Left lung (tissue), 10 donors: ENCODE measurements around the gene MACROD2. TPM values are rescaled to one million over a fixed set of nuclear protein-coding genes. Genes with fewer than 3 reads are reported as not detected.

Source experiments
- ATAC-seq: fragments of 200-7000 bp; cut with Tn5 transposase; one replicate; pipeline ENCODE4 v1.9.1; 2020; ENCODE audit warnings: moderate library complexity
- DNase-seq, 4 donors: peaks; one replicate each; pipeline ENCODE4 v3.0.0-alpha.2; 2013 to 2020
- H3K27ac ChIP-seq, 2 donors: fragments of 200-600 bp; sonication (generic) in 1 of 2; one replicate each; pipeline versions ENCODE4 v1.5.0 to v1.8.0; 2020 to 2021
- H3K27me3 ChIP-seq, 2 donors: fragments of 200-600 bp; sonication (generic) in 1 of 2; one replicate each; pipeline versions ENCODE4 v1.5.0 to v1.8.0; 2020 to 2021
- H3K36me3 ChIP-seq, 2 donors: fragments of 200-600 bp; sonication (generic) in 1 of 2; one replicate each; pipeline versions ENCODE4 v1.5.0 to v1.8.0; 2020 to 2021
- H3K4me1 ChIP-seq, 2 donors: fragments of 200-600 bp; one replicate each; pipeline ENCODE4 v1.8.0; 2021
- H3K4me3 ChIP-seq, 2 donors: fragments of 200-600 bp; sonication (generic) in 1 of 2; one replicate each; pipeline versions ENCODE4 v1.5.0 to v1.8.0; 2020 to 2021; ENCODE audit warnings: mild to moderate bottlenecking in 1 of 2
- H3K9me3 ChIP-seq, 2 donors: fragments of 200-600 bp; sonication (generic) in 1 of 2; one replicate each; pipeline versions ENCODE4 v1.5.0 to v1.8.0; 2020 to 2021
- intact Hi-C, 2 donors: fragments of 100-400 bp; cut with DNase I; formaldehyde crosslinking; loops; one replicate each; pipeline versions ENCODE4 v1.11.2 to v1.14.2; 2022
- polyA plus RNA-seq, 6 donors: library from polyadenylated mRNA; unstranded; fragments of 120-200 nt; gene quantifications; one replicate each; pipeline ENCODE4 v1.2.1, GENCODE V29; 2013; ENCODE audit not compliant: insufficient read length in 6 of 6
- total RNA-seq, 2 donors: library from RNA; stranded (reverse); fragmentation: NEBNext Ultra II Directional; extraction: Animal tissue kit (Norgen Biotek cat#: 25700); gene quantifications; one replicate each; pipeline ENCODE4 v1.2.1, GENCODE V29; 2021
- TF ChIP-seq, protein P1 (sequence below), 2 donors: fragments of 200-600 bp; sonication (generic) in 1 of 2; IDR thresholded peaks; one replicate each; pipeline versions ENCODE4 v1.5.0 to v1.8.0; 2021; ENCODE audit warnings: antibody characterized with exemption in 2 of 2
- donor health status: DM: no; HTN: yes; CAD: no.
- donor health status: DM: no; HTN: no; CAD: no.

Gene MACROD2
- total and polyA plus RNA-seq, 8 donors = 6.1 to 23.6 (median 8.9) TPM

DNA sequence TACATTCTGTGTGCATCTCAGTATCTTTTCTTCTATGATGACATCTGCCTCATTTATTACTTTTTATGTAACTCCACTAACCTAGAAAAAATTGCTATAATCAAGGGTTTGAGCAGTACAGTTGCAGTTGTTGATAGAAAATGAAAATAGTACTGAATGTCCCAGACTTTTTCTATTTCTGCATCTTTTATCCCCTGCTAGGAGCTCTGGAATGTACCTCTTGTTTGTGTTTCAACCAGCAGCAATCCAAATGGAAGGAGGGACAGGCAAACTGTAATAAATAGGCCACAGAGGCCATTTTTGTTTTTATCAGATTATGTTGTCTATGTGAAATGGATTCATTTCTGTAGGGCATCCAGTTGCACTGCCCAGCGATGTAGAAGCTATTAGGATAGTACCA, 2041.0 kb downstream of the MACROD2 start:
- DNase-seq (no peak), ATAC-seq (no peak)
- Histone ChIP-seq H3K36me3 (no peaks in the 10 kb centered on the region), H3K4me3 (no peak overlapping the region), H3K27me3 (no peaks in the 10 kb centered on the region), H3K27ac (no peak overlapping the region), H3K9me3 (no peaks in the 10 kb centered on the region), H3K4me1 (no peaks in the 10 kb centered on the region)
- TF ChIP-seq, protein P1, sequence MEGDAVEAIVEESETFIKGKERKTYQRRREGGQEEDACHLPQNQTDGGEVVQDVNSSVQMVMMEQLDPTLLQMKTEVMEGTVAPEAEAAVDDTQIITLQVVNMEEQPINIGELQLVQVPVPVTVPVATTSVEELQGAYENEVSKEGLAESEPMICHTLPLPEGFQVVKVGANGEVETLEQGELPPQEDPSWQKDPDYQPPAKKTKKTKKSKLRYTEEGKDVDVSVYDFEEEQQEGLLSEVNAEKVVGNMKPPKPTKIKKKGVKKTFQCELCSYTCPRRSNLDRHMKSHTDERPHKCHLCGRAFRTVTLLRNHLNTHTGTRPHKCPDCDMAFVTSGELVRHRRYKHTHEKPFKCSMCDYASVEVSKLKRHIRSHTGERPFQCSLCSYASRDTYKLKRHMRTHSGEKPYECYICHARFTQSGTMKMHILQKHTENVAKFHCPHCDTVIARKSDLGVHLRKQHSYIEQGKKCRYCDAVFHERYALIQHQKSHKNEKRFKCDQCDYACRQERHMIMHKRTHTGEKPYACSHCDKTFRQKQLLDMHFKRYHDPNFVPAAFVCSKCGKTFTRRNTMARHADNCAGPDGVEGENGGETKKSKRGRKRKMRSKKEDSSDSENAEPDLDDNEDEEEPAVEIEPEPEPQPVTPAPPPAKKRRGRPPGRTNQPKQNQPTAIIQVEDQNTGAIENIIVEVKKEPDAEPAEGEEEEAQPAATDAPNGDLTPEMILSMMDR (IDR thresholded peaks at IDR 0.05) = no peak
- intact Hi-C loops = no loop called here

DNA sequence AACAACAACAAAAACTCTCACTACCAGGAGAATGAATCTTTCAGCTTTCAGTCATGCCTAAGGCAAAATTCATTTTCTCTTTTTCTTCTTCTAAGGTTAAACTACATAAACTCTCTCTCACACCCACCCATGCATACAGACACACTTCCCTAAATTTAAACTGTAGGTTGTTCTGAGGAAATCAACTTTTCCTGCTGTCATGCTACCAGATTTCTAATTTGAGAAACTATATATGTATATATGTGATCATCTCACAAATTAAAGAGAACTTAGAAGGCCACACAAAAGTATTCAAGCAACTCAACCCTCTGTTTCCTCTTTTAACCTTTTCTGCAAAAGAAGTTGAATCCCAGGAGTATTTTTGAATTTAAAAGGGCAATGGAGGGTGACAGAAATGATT, 2045.4 kb downstream of the MACROD2 start:
- Histone ChIP-seq H3K4me3 (no peak overlapping the region), H3K27ac (no peak overlapping the region), H3K36me3 (no peaks in the 10 kb centered on the region), H3K9me3 (no peaks in the 10 kb centered on the region), H3K4me1 (no peaks in the 10 kb centered on the region), H3K27me3 (no peaks in the 10 kb centered on the region)
- TF ChIP-seq, protein P1 (IDR thresholded peaks at IDR 0.05) = no peak
- no peak for ATAC-seq
- intact Hi-C loops = no loop called here
- DNase-seq = no peak

DNA sequence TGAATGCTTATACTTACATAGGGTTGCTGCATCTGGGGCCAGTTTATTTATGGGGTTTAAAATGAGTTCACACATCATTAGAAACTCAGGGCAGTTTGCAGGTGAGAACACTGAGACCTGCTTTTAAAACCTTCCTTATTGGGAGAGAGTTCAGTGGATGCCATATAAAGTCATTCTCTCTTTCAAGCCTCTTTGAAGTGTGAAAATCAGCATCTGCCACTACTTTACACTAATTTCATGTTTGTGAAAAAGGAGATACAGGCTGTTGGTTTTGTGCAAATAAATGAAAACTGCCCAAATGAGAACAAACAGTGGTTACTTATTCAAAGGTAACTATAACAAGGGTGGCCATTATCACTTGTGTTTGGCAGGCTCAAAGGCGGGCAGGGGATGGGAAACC, 2047.4 kb downstream of the MACROD2 start:
- H3K4me3 ChIP-seq = no peak overlapping the region
- H3K4me1 ChIP-seq = no peaks in the 10 kb centered on the region
- H3K27ac ChIP-seq = no peak overlapping the region
- ATAC-seq = no peak
- no peak for DNase-seq
- TF ChIP-seq, protein P1 (IDR thresholded peaks at IDR 0.05) = no peak
- H3K36me3 ChIP-seq = no peaks in the 10 kb centered on the region
- intact Hi-C loops = no loop called here
- H3K9me3 ChIP-seq = no peaks in the 10 kb centered on the region
- H3K27me3 ChIP-seq = no peaks in the 10 kb centered on the region

DNA sequence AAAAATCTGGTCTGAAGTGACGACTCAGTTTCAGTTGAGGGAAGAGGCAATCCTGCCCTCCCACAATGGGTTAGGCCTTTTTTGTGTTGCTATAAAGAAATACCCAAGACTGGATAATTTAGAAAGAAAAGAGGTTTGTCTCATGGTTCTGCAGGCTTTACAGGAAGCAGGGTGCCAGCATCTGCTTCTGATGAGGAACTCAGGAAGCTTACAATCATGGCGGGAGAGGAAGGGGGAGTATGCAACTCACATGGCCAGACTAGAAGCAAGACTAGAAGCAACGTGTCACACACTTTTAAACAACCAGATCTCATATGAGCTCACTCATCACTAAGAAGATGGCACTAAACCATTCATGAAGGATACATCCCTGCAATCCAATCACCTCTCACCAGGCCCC, 2048.6 kb downstream of the MACROD2 start:
- no peaks in the 10 kb centered on the region for H3K36me3 ChIP-seq
- no peaks in the 10 kb centered on the region for H3K9me3 ChIP-seq
- DNase-seq (no peak), ATAC-seq (no peak)
- intact Hi-C loops = no loop called here
- no peaks in the 10 kb centered on the region for H3K27me3 ChIP-seq
- no peak overlapping the region for H3K4me3 ChIP-seq
- no peak overlapping the region for H3K27ac ChIP-seq
- TF ChIP-seq, protein P1 (IDR thresholded peaks at IDR 0.05) = no peak
- H3K4me1 ChIP-seq = no peaks in the 10 kb centered on the region

DNA sequence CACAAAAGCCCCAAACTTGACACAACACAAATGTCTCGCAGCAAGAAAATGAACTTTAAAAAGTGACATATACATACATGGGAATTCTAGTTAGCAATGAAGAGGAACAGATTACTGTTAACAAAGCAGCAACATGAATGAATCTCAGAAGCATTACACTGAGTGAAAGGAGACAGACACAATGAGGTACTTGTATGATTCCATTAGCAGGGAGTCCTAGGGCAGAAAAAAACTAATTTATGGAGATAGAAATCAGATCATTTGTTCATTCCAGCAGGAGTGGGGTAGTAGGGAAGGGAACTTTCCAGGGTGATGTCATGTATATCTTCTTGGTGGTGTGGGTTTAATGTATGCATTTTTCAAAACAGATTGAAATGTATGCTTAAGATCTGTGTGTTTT, 2053.6 kb downstream of the MACROD2 start:
- H3K27me3 ChIP-seq = no peaks in the 10 kb centered on the region
- H3K9me3 ChIP-seq = no peaks in the 10 kb centered on the region
- DNase-seq (no peak), ATAC-seq (no peak)
- intact Hi-C loops = no loop called here
- H3K27ac ChIP-seq = no peak overlapping the region
- no peak overlapping the region for H3K4me3 ChIP-seq
- no peaks in the 10 kb centered on the region for H3K4me1 ChIP-seq
- H3K36me3 ChIP-seq = no peaks in the 10 kb centered on the region
- TF ChIP-seq, protein P1 (IDR thresholded peaks at IDR 0.05) = no peak
